GM19324 (cell line): ENCODE results near the gene LDHAL6B.
"Not testable (repeated sequence)": the region's sequence is repeated elsewhere in the genome, so short reads cannot be mapped to it uniquely, and the experiment has no call there.

Source experiments
- ATAC-seq: cut with Tn5 transposase; IDR thresholded peaks from one replicate; pipeline ENCODE4 v1.9.1; 2021; ENCODE audit warnings: mild to moderate bottlenecking, moderate library complexity; ENCODE audit not compliant: unreplicated experiment, low FRiP score

The LDHAL6B gene

GRCh38 chr15:59206623-59207183, at the start of gene LDHAL6B:
TSS of gene LDHAL6B (plus strand) at chr15:59206843. CDS start at chr15:59206941, 98 bp downstream.
- ATAC-seq = no peak

DNA sequence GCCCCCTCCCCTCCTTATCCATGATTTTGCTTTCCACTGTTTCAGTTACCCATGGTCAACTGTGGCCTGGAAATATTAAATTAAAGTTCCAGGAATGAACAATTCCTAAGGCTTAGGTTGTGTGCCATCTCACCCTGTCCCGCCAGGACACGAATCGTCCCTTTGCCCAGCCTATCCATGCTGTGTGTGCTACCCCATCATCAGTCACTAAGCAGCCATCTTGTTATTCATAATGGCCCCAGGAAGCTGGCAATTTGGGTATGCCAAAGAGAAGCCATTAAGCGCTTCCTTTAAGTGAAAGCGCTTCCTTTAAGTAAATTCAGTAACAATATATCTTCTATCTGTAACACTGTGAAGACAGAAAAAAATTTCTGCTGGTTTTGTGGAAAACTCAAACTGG, 49.2 kb upstream of the LDHAL6B start:
- no peak for ATAC-seq

DNA sequence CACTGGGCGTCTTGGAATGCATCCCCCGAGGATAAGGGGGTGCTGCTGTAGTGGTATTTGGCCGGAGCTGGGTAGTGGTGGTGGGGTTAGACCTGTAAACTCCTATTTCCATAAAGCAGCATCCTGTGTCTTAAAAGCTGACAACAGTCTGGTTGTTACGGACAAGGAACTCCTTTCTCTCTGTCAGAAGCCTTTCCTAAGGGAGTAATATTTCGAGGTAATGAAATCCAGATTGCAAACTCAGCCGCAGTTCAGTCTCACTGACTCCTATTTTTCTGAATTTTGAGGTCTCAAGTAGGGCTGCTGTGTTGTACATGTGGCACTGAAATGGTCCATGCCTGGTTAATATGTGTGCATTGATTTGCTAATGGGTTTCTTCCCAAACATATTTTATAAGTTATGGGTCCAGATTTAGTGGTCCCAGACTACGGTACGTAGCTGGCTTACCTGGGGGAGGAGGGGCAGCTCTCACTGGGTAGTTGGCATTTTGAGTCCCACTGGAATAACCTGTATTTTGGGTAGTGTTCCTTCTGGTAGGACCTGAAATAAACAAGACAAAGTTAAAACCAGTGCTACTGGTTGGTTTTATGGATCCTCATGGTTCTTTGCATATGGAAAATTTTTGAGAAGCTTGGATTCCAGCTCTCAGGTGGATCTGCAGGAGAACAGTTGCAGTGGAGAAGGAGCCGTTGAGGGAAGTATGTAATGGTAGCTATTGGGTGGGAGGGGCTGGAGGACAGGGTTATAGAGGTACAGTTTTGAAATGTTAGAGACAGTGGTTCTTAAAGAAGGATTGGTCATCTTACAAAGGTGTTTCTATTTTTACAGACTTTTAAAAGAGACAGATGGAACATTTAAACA, 48.6 kb upstream of the LDHAL6B start:
- no peak for ATAC-seq

DNA sequence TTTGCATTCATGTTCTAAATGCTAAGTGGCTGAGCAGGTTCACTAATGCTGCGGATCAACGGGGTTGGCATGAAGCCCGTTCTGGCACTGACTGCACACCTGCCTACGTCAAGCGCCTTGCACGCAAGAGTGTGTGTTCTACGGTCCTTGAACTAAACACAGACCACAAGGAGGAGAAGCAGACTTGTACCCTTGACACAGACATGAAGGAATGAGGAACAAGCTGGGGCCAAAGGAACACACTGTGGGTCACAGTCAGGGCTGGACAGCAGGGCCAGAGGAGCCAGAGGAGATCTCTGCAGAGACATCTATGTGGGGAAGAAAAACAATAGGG, 48.0 kb upstream of the LDHAL6B start:
- ATAC-seq = no peak

DNA sequence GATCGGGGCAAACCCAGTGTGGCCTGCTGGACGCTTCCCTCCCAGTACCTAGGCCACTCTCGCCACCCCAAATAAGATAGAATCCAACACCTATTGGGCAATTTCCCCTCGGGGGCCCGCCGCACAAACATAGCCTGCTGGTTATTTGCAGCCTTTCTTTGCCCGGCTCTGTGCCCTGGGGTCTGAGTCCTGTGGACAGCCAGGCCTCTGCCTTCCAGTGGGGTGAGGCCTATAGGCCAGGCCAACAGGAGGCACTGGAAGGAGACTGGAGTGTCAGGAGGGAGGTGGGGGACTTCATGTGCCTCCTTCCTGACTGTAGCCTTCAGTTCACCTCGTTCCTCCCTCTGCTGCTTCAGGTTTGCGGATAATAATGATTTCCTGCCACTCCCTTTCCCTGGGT, 47.4 kb upstream of the LDHAL6B start:
- no peak for ATAC-seq

- ATAC-seq = no peak
Measured at GRCh38 chr15:59160880-59161593, 45.6 kb upstream of the LDHAL6B start.

- ATAC-seq = not testable (repeated sequence)
Measured at GRCh38 chr15:59162080-59162479, 44.6 kb upstream of the LDHAL6B start.

DNA sequence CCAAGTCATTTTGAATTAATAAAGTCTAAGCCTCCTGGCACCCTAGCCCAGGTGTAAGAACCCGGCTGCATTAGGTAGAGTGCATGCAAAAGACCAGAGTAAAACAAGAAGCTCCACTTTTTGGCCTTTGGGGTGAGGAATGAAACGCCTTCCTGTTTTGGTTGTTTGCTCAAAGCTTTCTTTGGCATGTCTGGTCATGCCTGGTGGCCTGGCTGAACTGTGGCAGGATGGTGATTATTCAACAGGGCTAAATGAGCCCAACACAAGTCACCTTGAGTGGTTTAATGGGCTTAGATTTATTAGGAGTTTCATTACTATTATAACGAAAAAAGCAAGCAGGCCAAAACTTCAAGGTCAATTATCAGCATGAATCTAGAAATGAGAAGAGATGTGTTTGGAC, 40.9 kb upstream of the LDHAL6B start:
- ATAC-seq = peak; percentile 53

GRCh38 chr15:59166166-59166565, 40.5 kb upstream of the LDHAL6B start:
- no peak for ATAC-seq

DNA sequence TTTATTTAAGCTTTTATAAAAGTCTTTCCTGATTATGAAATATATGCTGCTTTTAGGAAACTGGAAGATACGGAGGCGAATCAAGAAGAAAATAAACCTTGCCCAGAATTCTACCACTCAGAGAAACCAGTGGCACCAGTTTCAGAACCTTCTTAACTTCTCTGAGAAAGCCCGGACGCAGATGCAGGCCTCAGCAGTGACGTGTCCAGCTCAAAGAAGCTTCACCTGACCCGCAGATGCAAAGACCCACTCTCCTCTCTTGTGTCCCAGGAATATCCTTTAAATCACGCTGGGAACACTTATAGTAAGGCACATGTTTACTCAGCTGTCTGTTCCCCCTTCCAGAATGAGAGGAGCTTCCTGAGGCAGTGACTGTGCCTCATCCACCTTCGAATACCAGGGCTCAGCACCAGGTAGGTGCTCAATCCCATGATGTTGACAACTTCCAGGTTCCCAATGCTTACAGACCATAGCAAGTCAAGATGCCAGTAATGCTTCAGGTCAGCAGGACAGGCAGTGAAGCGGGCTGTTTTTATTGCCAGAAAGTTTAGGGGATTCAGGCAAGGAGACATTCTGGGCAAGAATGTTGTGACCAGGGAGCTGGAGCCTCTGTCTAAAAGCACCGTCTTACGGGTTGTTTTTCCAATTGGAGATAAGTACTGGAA, 39.9 kb upstream of the LDHAL6B start:
- ATAC-seq = no peak

- ATAC-seq = no peak
Measured at GRCh38 chr15:59168536-59168935, 38.1 kb upstream of the LDHAL6B start.

DNA sequence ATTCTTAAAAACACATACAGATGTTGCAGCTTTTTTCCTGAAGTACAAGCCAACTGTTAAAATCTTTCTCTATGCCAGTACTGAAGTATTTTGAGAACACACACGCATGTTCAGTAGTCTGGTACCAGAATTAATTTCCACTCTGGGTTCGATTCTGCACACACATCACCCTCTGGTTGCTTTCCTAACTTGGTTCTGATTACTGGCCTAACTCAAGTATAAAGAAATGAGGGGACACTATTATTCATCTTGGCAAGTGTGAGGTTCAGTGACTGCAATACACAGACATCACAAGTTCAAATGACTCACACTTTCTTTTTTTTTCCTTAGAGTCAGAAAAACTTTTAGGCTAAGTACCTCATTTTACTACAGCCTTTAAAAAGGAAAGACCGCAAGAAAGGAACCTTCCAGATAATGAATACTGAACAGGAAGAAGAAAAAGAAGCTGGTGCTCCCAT, 37.4 kb upstream of the LDHAL6B start:
- ATAC-seq = no peak

DNA sequence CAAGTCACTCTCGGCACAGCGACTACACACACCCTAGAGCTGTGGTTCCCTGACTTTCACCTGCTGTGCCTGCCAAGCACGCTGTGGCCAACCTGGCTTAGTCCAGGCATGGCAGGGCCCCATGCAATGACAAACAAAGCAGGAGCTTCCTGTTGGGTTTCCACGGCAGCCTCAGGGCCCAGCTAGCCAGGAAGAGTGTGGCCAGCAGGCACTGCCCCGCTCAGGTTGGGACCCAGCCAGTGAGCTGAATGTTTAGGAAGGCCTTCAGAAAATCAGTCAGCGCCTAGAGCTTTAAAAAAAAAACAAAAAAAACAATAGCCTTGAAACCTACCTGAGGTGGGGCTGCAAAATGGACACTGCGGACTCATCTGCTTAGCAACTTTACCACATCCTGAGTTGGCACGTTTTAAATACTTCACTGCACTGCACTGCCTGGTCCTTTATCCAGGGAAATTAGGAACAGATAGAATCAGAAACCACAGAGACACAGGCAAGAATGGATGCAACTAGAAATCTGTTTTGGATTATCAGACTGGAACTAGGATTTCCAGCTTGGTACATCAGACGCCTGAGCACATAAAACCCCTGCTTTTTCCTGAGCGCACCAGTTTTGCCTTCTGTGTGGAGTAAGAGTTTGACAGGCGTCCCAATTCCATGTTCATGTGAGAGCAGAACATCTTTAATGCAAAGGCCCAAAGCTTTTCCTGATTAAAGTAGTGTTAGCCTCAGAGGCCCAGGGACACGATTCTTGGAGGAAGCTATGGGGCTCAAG, 36.2 kb upstream of the LDHAL6B start:
- no peak for ATAC-seq

- no peak for ATAC-seq
Measured at GRCh38 chr15:59171067-59171397, 35.6 kb upstream of the LDHAL6B start.

DNA sequence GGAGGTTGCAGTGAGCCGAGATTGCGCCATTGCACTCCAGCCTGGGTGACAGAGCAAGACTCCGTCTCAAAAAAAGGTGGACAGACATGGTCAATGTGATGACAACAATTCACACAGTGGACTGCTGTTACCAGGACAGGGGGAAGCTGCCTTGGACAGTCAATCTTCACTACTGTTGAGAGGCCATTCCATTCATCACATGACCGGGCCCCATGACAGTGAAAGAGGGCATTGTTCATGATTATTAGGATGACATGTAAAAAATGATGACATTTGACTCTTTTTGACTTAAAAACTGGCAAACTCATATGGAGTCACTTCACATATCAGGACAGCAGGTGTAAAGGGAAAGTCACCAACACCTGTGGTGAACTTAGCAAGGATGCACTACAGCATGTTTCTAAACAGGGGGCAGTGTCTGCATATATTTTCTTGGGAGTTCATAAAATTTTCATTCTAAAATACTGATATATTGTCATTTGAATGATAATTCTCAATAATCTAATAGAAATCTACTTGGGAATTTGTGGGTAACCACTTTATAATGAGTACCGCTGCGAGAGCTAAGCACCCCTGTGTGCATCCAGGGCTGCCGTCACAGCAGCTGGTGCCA, 34.2 kb upstream of the LDHAL6B start:
- no peak for ATAC-seq

DNA sequence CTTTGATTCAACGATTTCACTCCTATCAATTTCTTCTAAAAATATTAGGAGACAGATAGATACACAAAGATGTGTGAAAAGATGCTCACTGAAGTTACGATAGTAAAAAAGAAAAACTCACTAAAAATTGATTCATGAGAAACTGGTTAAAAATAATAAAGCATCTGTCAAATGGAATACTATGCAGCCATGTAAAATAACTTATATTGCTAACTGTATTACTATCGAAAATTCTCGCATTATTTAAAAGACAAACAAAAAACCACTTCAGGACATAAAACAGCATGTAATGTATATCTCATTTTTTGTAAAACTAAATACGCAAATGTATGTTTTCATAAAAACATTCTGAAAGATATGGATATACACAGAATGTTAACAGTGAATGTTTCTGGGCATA, 33.4 kb upstream of the LDHAL6B start:
- no peak for ATAC-seq

GRCh38 chr15:59174151-59174834, 32.4 kb upstream of the LDHAL6B start:
- ATAC-seq = no peak

DNA sequence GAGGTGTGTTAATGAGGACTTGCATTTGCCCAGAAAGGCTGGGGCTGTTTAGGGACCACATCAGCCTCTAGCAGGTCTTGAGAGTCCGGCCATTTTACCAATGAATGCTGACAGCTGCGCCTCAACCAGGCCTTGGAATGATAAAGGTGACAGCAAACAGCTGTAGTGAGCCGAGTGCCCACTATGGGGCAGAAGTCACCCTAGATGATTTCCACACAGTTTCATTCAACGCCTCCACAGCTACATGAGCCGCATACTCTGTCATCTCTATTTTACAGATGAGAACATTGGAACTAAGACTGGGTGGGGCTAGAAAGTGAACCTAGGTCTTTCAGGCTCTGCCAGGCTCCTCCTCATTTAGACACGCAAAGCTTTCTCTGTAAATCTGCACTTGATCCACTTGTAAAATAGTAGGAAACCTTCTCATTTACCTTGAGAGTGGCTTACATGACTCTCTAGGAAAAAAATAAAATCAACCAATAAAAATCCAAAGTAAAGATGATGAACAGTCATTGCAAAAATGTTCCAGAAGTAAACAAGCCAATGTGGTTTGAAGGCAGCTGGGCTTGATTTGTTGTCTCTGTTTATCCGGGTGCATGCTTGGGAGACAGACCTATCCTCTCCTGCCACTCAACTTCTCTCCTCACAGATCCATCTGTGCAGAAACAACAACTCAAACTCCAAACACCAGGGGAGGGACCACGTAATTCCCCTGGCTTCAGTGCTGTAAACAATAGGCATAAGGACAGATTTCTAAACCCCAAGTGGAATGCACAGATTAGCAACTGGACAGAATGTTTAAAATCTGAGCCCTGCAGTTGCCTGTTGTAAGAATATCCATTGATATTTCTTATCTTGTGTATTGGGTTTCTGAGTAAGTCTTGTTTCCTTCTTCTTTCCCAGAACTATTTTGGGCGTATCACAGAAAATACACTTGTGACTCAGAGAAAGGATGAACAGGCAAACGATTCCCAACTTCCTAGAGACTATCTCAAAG, 31.5 kb upstream of the LDHAL6B start:
- ATAC-seq = peak; percentile 58
